Fibroblast of pulmonary artery (primary cell): ENCODE results near the gene STX3.
A peak's percentile ranks its signal among the peaks of the same experiment; 100 is the strongest.
"Not testable (repeated sequence)": the region's sequence is repeated elsewhere in the genome, so short reads cannot be mapped to it uniquely, and the experiment has no call there.

Experiments
- DNase-seq: peaks from one replicate; pipeline ENCODE4 v3.0.0-alpha.2; 2010; ENCODE audit warnings: low read depth
- H3K4me3 ChIP-seq: replicated peaks from 2 replicates; pipeline ENCODE4 v1.5.1; 2011; ENCODE audit warnings: low read depth, mild to moderate bottlenecking, control low read depth, low read length, moderate library complexity
- TF ChIP-seq, protein P1 (sequence below): IDR thresholded peaks from 2 replicates; pipeline ENCODE4 v1.5.1; 2011; ENCODE audit warnings: mild to moderate bottlenecking, control low read depth, low read length, inconsistent platforms; ENCODE audit errors: missing control alignments

The STX3 gene

DNA sequence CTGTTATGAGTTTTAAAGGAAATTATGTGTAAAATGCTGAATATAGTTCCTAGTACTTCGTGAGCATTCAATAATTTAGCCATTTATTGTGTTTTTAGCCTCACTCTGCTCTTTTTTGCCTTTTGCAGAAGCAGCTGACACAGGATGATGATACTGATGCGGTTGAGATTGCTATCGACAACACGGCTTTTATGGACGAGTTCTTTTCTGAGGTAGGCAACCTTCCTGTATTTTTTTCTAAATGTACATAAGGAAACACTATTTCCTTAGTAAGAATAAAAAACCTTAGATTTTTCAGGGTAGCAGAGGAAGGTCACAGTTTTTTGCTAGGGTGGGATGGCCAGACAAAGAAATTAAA is 17.9 kb downstream of the STX3 start:
- no peak overlapping the region for H3K4me3 ChIP-seq
- TF ChIP-seq, protein P1, sequence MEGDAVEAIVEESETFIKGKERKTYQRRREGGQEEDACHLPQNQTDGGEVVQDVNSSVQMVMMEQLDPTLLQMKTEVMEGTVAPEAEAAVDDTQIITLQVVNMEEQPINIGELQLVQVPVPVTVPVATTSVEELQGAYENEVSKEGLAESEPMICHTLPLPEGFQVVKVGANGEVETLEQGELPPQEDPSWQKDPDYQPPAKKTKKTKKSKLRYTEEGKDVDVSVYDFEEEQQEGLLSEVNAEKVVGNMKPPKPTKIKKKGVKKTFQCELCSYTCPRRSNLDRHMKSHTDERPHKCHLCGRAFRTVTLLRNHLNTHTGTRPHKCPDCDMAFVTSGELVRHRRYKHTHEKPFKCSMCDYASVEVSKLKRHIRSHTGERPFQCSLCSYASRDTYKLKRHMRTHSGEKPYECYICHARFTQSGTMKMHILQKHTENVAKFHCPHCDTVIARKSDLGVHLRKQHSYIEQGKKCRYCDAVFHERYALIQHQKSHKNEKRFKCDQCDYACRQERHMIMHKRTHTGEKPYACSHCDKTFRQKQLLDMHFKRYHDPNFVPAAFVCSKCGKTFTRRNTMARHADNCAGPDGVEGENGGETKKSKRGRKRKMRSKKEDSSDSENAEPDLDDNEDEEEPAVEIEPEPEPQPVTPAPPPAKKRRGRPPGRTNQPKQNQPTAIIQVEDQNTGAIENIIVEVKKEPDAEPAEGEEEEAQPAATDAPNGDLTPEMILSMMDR = no peak
- DNase-seq = no peak

DNA sequence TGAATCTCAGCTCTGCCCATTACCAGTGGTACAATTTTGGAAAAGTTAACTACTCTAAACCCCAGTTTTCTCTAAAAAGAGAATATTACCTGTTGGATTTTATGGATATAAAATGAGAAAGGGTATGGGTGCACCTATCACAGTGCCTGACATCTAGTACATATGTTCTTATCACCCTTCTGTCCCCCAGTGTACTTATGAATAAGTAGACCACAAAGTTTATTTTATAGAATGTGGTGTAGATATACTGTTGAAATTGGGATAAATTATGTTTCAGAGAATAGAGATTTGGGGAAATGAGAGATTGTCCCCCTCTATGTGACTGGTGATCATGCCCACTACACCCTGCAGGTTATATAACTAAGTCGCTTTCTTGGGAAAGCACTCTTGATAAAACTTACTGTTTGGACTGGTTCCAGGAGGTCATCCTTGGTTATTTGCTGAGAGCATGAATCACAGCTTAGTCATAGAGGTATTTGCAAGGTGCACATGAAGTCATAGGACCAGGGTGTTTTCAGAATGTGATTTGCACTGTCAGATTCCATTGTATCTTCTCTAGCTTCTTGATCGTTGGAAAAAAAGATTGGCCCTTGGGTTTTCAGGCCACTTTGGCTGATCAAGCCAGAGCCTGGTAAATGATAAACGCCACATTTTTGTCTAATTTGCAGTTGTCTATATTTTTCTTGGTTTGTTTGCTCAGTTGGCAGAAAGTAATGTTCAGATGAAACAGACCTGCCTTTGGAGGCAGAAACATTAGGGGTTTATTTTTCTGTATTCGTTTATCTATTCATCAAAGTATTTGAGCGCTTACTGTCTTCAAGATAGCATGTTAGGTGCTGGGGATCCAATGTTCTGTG is 21.3 kb downstream of the STX3 start:
- TF ChIP-seq, protein P1 = no peak
- peak; percentile 65 for DNase-seq
- no peak overlapping the region for H3K4me3 ChIP-seq

- TF ChIP-seq, protein P1 = no peak
- no peak for DNase-seq
- no peak overlapping the region for H3K4me3 ChIP-seq
These were observed 21.9 kb downstream of the STX3 start for GRCh38 chr11:59777104-59777503.

DNA sequence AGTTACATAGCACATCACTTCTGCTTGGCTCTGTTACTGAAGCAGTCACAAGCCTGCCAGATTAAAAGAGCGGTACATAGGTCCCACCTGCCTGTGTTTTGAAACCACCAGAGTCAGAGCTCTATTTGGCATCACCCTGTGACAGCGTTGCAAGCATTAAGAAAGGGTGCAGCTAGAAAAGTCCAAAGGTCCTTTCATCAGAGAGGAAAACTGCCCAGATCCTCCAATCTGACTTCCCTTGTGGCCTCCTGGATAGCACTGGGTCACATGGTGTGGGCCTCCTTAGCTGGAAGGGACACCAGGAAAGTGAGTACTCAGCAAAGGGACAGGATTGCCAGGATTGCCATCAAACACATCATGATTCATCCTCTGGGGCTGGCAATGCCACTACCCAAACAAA is 22.9 kb downstream of the STX3 start:
- no peak overlapping the region for H3K4me3 ChIP-seq
- TF ChIP-seq, protein P1 = no peak
- no peak for DNase-seq

GRCh38 chr11:59779487-59779886 is 24.3 kb downstream of the STX3 start:
- DNase-seq = no peak
- TF ChIP-seq, protein P1 = no peak
- H3K4me3 ChIP-seq = no peak overlapping the region

- H3K4me3 ChIP-seq = no peak overlapping the region
- TF ChIP-seq, protein P1 = no peak
- no peak for DNase-seq
These were observed 26.9 kb downstream of the STX3 start for GRCh38 chr11:59782080-59782479.

GRCh38 chr11:59783632-59784090 is 28.5 kb downstream of the STX3 start:
- H3K4me3 ChIP-seq = no peak overlapping the region
- TF ChIP-seq, protein P1 = no peak
- no peak for DNase-seq

GRCh38 chr11:59784441-59784840 is 29.3 kb downstream of the STX3 start:
- not testable (repeated sequence) for DNase-seq, H3K4me3 ChIP-seq
